ENCODE data around the gene RBP4. TPM values are rescaled to one million over a fixed set of nuclear protein-coding genes. Genes with fewer than 3 reads are reported as not detected.
"Not testable (repeated sequence)": the region's sequence is repeated elsewhere in the genome, so short reads cannot be mapped to it uniquely, and the experiment has no call there.

Gene RBP4
- polyA plus RNA-seq, 3 donors: 0.25 to 0.64 TPM; not detected in 1

DNA sequence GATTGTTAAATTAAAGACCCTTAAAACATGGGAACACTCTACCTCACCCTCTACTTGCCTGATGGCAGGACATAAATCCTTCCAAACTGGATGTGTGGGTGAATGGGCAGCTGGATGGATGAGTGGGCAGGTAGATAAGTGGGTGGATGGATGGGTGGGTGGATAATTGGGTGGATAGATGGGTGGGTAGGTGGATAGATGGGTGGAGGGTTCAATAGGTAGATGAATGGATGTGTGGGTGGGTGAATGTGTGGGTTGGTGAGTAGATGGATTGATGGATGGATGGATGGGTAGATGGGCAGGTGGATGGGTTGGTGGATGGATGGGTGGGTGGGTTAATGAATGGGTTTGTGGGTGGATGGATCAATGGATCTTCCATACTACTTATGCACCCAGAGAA is 53.5 kb downstream of the RBP4 start:
- Histone ChIP-seq H4K20me1 (ENCODE audit: insufficient read depth, low read length) (no peaks in the 10 kb centered on the region), H3K4me1 (ENCODE audit: control insufficient read depth in 1 of 2, insufficient read depth in 2 of 2, low read length in 2 of 2) (no peaks in the 10 kb centered on the region), H3K36me3 (replicated peaks in 1 of 2; ENCODE audit: control insufficient read depth in 1 of 2, insufficient read depth in 2 of 2, low read length in 2 of 2) (no peaks in the 10 kb centered on the region), H3K4me2 (replicated peaks; ENCODE audit: extremely low read depth, low read length, poor library complexity, severe bottlenecking) (no peak overlapping the region), H3K27me3 (ENCODE audit: control insufficient read depth in 2 of 2, insufficient read depth in 2 of 2, low read length in 2 of 2) (no peaks in the 10 kb centered on the region), H2AFZ (ENCODE audit: insufficient read depth, low read depth, low read length, poor library complexity, severe bottlenecking) (no peak overlapping the region), H3K27ac (ENCODE audit: low read depth in 1 of 2, low read length in 2 of 2) (no peak overlapping the region), H3K79me2 (ENCODE audit: insufficient read depth, low read length) (no peaks in the 10 kb centered on the region), H3K4me3 (replicated peaks in 1 of 3; ENCODE audit: low read depth in 2 of 3, low read length in 3 of 3) (no peak overlapping the region), H3K9ac (ENCODE audit: insufficient read depth, low read length, poor library complexity, severe bottlenecking) (no peak overlapping the region), H3K9me3 (replicated peaks in 1 of 2; ENCODE audit: control insufficient read depth in 1 of 2, insufficient read depth in 1 of 2, low read length in 2 of 2) (no peaks in the 10 kb centered on the region)
- Mint-ChIP-seq H3K9me3 (no peaks in the 10 kb centered on the region), H3K27ac (no peak overlapping the region), H3K4me3 (no peak overlapping the region), H3K36me3 (no peaks in the 10 kb centered on the region), H3K27me3 (ENCODE audit: low read depth in 3 of 3) (peaks cover 4 to 13% (median 6%) of the 10 kb centered on the region in 3 donors), H3K4me1 (peaks cover under 1% of the 10 kb centered on the region)
- TF ChIP-seq, protein P1, sequence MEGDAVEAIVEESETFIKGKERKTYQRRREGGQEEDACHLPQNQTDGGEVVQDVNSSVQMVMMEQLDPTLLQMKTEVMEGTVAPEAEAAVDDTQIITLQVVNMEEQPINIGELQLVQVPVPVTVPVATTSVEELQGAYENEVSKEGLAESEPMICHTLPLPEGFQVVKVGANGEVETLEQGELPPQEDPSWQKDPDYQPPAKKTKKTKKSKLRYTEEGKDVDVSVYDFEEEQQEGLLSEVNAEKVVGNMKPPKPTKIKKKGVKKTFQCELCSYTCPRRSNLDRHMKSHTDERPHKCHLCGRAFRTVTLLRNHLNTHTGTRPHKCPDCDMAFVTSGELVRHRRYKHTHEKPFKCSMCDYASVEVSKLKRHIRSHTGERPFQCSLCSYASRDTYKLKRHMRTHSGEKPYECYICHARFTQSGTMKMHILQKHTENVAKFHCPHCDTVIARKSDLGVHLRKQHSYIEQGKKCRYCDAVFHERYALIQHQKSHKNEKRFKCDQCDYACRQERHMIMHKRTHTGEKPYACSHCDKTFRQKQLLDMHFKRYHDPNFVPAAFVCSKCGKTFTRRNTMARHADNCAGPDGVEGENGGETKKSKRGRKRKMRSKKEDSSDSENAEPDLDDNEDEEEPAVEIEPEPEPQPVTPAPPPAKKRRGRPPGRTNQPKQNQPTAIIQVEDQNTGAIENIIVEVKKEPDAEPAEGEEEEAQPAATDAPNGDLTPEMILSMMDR (IDR thresholded peaks at IDR 0.05): no peak
- DNase-seq: no peak
- intact Hi-C loops (cut with micrococcal nuclease): no loop called here

GRCh38 chr10:93546995-93547394 is 54.0 kb downstream of the RBP4 start:
- DNase-seq; H3K9me3 ChIP-seq (replicated peaks in 1 of 2; ENCODE audit: control insufficient read depth in 1 of 2, insufficient read depth in 1 of 2, low read length in 2 of 2); H2AFZ ChIP-seq (ENCODE audit: insufficient read depth, low read depth, low read length, poor library complexity, severe bottlenecking); H3K9me3 Mint-ChIP-seq; H4K20me1 ChIP-seq (ENCODE audit: insufficient read depth, low read length); H3K27ac Mint-ChIP-seq; H3K36me3 Mint-ChIP-seq; H3K36me3 ChIP-seq (replicated peaks in 1 of 2; ENCODE audit: control insufficient read depth in 1 of 2, insufficient read depth in 2 of 2, low read length in 2 of 2); H3K4me3 ChIP-seq (replicated peaks in 1 of 3; ENCODE audit: low read depth in 2 of 3, low read length in 3 of 3); H3K4me1 ChIP-seq (ENCODE audit: control insufficient read depth in 1 of 2, insufficient read depth in 2 of 2, low read length in 2 of 2); H3K4me1 Mint-ChIP-seq; H3K4me3 Mint-ChIP-seq; H3K9ac ChIP-seq (ENCODE audit: insufficient read depth, low read length, poor library complexity, severe bottlenecking); H3K27me3 ChIP-seq (ENCODE audit: control insufficient read depth in 2 of 2, insufficient read depth in 2 of 2, low read length in 2 of 2); H3K79me2 ChIP-seq (ENCODE audit: insufficient read depth, low read length); intact Hi-C loops (cut with micrococcal nuclease); H3K27ac ChIP-seq (ENCODE audit: low read depth in 1 of 2, low read length in 2 of 2); H3K4me2 ChIP-seq (replicated peaks; ENCODE audit: extremely low read depth, low read length, poor library complexity, severe bottlenecking): not testable (repeated sequence)
- peaks cover 4 to 13% (median 6%) of the 10 kb centered on the region in 3 donors for H3K27me3 Mint-ChIP-seq (ENCODE audit: low read depth in 3 of 3)
- WGBS (ENCODE audit: insufficient coverage): 100% methylated on average over 3 of the region's 8 CpGs
